Body of pancreas (tissue), 4 donors: ENCODE measurements around the gene GPX6. TPM values are rescaled to one million over a fixed set of nuclear protein-coding genes. Genes with fewer than 3 reads are reported as not detected.
"Not testable (repeated sequence)": the region's sequence is repeated elsewhere in the genome, so short reads cannot be mapped to it uniquely, and the experiment has no call there.

Source experiments
- ATAC-seq: fragments of 150-250 bp; one replicate; pipeline ENCODE4 v1.9.1; 2016
- DNase-seq, 4 donors: peaks; one replicate each; pipeline ENCODE4 v3.0.0-alpha.2; 2019
- H3K27ac ChIP-seq, 4 donors: fragments of 200-600 bp; sonication (generic); 1 replicate in 3 of 4; 2 replicates in 1 of 4; pipeline versions ENCODE4 v1.5.1 to v1.6.1; 2016 to 2019; ENCODE audit warnings: mild to moderate bottlenecking in 1 of 4, mixed read lengths in 1 of 4, moderate library complexity in 1 of 4
- H3K27me3 ChIP-seq, 2 donors: fragments of 200-600 bp; sonication (generic); one replicate each; pipeline ENCODE4 v1.6.0; 2016; ENCODE audit warnings: mild to moderate bottlenecking in 1 of 2
- H3K36me3 ChIP-seq, 2 donors: fragments of 200-600 bp; sonication (generic); replicated peaks in 1 of 2; 2 replicates each; pipeline ENCODE4 v1.5.1; 2016; ENCODE audit warnings: low read depth in 2 of 2; ENCODE audit not compliant: insufficient read depth in 1 of 2
- H3K4me1 ChIP-seq: fragments of 200-600 bp; sonication (generic); one replicate; pipeline ENCODE4 v1.6.0; 2016
- H3K4me3 ChIP-seq, 2 donors: fragments of 200-600 bp; sonication (generic); 1 replicate in 1 of 2; 2 replicates in 1 of 2; pipeline ENCODE4 v1.5.1; 2016 to 2019
- H3K9me3 ChIP-seq, 3 donors: fragments of 200-600 bp; sonication (generic); 1 replicate in 2 of 3; 2 replicates in 1 of 3; pipeline ENCODE4 v1.5.1; 2016
- POLR2A ChIP-seq, 3 donors: fragments of 450-650 bp; IDR thresholded peaks; one replicate each; pipeline ENCODE4 v1.6.1; 2016; ENCODE audit warnings: antibody characterized with exemption in 3 of 3, mild to moderate bottlenecking in 2 of 3
- WGBS, 2 donors: methylation state at CpG; one replicate each; pipeline ENCODE4 v1.1.5; 2017; 5-methylcytosine and 5-hydroxymethylcytosine counted together
- intact Hi-C: fragments of 100-400 bp; cut with DNase I; formaldehyde crosslinking; loops from one replicate; pipeline ENCODE4 v1.15.1; 2023
- total RNA-seq, 2 donors: library from RNA; depleted of rRNA; stranded (reverse); fragments of >200 nt; gene quantifications; one replicate each; pipeline ENCODE4 v1.1.0, GENCODE V29; 2016
- TF ChIP-seq, protein P1 (sequence below), 7 experiments: fragments of 450-650 bp in 4 of 7; fragments of 200-600 bp in 3 of 7; sonication (generic) in 3 of 7; IDR thresholded peaks; one replicate each; pipeline ENCODE4 v1.5.1; 2016 to 2019; ENCODE audit warnings: antibody characterized with exemption in 7 of 7

GPX6 gene
- total RNA-seq, 2 donors from 2014 or later = not detected

DNA sequence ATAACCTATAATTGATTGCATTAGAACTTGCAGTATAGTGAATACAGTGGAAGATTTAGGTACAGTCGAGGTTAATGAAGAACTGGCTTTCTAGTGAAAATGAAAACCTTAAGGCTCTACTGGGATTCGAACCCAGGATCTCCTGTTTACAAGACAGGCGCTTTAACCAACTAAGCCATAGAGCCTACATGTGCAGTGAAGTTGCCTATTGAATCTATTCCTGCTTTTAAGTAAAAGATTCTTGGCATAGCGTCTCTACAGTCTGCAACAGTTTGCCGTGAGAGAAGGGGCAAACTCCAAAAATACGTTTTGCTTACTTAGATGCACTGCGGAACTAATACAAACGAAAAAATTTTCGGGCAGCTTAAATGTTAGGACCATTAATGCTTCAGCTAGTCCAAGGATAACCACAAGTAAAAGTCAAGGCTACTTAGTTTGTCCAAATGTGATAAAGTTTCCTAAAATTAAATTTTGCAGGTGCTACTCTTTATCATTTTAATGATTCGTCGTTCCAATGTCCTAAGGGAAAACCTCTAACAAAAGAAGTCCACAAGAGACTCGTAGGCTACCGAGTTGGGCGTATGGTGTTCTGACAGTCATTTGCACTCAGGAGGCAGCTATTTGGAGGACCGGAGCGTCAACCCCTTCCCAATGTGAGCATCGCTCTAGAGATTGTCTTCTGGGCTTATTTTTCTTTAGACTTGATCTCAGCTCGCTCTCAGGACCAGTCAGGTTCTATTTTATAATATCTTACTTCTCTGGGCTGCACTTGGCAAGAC is 41.0 kb downstream of the GPX6 start:
- H3K27me3 ChIP-seq = no peaks in the 10 kb centered on the region

DNA sequence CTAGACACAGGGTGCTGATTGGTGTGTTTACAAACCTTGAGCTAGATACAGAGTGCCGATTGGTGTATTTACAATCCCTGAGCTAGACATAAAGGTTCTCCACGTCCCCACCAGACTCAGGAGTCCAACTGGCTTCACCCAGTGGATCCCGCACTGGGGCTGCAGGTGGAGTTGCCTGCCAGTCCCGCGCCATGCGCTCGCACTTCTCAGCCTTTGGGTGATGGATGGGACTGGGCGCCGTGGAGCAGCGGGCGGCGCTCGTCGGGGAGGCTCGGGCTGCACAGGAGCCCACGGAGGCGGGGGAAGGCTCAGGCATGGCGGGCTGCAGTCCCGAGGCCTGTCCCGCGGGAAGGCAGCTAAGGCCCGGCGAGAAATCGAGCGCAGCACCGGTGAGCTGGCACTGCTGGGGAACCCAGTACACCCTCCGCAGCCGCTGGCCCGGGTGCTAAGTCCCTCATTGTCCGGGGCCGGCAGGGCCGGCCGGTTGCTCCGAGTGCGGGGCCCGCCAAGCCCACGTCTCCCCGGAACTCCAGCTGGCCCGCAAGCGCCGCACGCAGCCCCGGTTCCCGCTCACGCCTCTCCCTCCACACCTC is 46.3 kb downstream of the GPX6 start:
- H3K27me3 ChIP-seq, H3K9me3 ChIP-seq, ATAC-seq, H3K4me1 ChIP-seq, H3K36me3 ChIP-seq, H3K4me3 ChIP-seq, intact Hi-C loops, H3K27ac ChIP-seq, DNase-seq: not testable (repeated sequence)
- 89% methylated on average over 41 of the region's 45 CpGs; no CpG with 5 or more reads in 1 of the 2 donors for WGBS, 2 donors

More for the DNA sequence above, 41.0 kb downstream of the GPX6 start:
- intact Hi-C loops = no loop called here
- H3K9me3 ChIP-seq = no peaks in the 10 kb centered on the region
- DNase-seq (no peak), ATAC-seq (no peak)
- WGBS, 2 donors = 4 to 6% methylated on average over 18 of the region's 18 CpGs
- H3K4me1 ChIP-seq = no peaks in the 10 kb centered on the region
- no peaks in the 10 kb centered on the region for H3K36me3 ChIP-seq
- no peak overlapping the region for H3K4me3 ChIP-seq
- no peak overlapping the region for H3K27ac ChIP-seq
- TF ChIP-seq, protein P1, sequence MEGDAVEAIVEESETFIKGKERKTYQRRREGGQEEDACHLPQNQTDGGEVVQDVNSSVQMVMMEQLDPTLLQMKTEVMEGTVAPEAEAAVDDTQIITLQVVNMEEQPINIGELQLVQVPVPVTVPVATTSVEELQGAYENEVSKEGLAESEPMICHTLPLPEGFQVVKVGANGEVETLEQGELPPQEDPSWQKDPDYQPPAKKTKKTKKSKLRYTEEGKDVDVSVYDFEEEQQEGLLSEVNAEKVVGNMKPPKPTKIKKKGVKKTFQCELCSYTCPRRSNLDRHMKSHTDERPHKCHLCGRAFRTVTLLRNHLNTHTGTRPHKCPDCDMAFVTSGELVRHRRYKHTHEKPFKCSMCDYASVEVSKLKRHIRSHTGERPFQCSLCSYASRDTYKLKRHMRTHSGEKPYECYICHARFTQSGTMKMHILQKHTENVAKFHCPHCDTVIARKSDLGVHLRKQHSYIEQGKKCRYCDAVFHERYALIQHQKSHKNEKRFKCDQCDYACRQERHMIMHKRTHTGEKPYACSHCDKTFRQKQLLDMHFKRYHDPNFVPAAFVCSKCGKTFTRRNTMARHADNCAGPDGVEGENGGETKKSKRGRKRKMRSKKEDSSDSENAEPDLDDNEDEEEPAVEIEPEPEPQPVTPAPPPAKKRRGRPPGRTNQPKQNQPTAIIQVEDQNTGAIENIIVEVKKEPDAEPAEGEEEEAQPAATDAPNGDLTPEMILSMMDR (IDR thresholded peaks at IDR 0.05) = no peak
- TF ChIP-seq POLR2A (IDR thresholded peaks at IDR 0.05) = no peak

DNA sequence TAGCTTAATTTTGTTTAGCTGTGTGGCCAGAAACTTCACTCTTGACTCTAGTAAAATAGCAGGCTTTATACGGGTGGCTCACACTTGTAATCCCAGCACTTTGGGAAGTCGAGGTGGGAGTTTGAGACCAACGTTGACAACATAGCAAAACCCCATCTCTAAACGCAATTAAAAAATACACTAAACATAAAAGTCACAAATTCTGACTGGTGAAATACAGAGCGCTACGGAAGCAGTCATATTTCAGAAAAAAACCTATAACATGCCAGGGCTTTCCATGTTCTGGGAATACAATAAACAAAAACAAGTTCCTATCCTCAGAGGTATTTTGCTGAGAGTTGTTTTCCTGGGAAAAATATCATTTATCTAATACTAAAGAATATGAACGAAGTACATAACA is 47.5 kb downstream of the GPX6 start:
- WGBS, 2 donors = 70% methylated on average over 7 of the region's 7 CpGs
- no peak overlapping the region for H3K4me3 ChIP-seq
- H3K27ac ChIP-seq = no peak overlapping the region
- no peak for DNase-seq
- peaks cover 0 to 6% of the 10 kb centered on the region in 2 donors for H3K27me3 ChIP-seq
- no peak for TF ChIP-seq POLR2A (IDR thresholded peaks at IDR 0.05)
- TF ChIP-seq, protein P1 (IDR thresholded peaks at IDR 0.05) = no peak
- intact Hi-C loops = no loop called here
- no peaks in the 10 kb centered on the region for H3K4me1 ChIP-seq
- H3K9me3 ChIP-seq = peaks cover 0 to 5% (median 0%) of the 10 kb centered on the region in 3 donors
- H3K36me3 ChIP-seq = no peaks in the 10 kb centered on the region
- no peak for ATAC-seq

DNA sequence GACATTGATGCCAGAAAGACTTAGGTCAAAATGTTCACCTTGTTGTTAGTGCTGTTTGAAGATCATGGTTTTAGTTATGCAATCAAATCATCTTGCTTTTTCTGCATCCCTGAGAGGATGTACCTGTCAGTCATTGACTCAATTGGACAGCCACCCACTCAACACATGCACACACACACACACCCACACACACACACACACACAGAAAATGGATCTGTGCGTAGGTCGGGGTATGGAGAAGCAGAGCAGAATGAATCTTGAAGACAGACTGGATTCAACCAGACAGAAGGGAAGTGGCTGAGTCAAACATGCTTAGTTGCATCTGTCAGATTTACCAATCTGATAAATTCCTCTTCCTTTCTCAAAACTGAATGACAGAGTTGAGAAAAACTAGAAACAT is 53.2 kb downstream of the GPX6 start:
- WGBS, 2 donors = 31 to 55% methylated on average over 2 of the region's 2 CpGs
- H3K4me1 ChIP-seq = no peaks in the 10 kb centered on the region
- DNase-seq (no peak), ATAC-seq (no peak)
- no peak for TF ChIP-seq POLR2A (IDR thresholded peaks at IDR 0.05)
- TF ChIP-seq, protein P1 (IDR thresholded peaks at IDR 0.05) = no peak
- no peaks in the 10 kb centered on the region for H3K9me3 ChIP-seq
- no peak overlapping the region for H3K4me3 ChIP-seq
- peaks cover 0 to 6% of the 10 kb centered on the region in 2 donors for H3K27me3 ChIP-seq
- intact Hi-C loops = no loop called here
- no peak overlapping the region for H3K27ac ChIP-seq
- no peaks in the 10 kb centered on the region for H3K36me3 ChIP-seq

DNA sequence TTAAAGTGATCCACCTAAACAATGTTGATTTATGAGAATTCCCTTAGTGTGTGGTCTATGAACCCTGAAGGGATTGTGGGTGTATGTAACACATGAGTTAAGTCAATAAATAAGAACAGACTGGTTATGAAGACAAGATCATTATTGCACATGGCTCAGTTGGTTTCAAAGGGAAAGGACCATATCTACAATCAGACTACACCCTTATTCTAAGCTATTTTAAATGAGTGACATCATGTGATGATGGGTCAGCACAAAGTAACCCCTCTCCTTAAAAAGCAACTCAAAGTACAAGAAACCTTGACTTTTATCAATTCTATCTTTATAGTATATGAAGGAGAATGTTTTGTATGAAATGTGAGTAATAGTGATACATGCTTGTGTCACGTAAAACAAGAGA is 57.0 kb downstream of the GPX6 start:
- ATAC-seq = no peak
- no peak for DNase-seq
- no peaks in the 10 kb centered on the region for H3K9me3 ChIP-seq
- intact Hi-C loops = no loop called here
- H3K27ac ChIP-seq = no peak overlapping the region
- H3K4me1 ChIP-seq = no peaks in the 10 kb centered on the region
- no peaks in the 10 kb centered on the region for H3K36me3 ChIP-seq
- WGBS, 2 donors = 38 to 40% methylated on average over 1 of the region's 1 CpG
- TF ChIP-seq, protein P1 (IDR thresholded peaks at IDR 0.05) = no peak
- no peak for TF ChIP-seq POLR2A (IDR thresholded peaks at IDR 0.05)
- H3K27me3 ChIP-seq = peaks cover 0 to 5% of the 10 kb centered on the region in 2 donors
- H3K4me3 ChIP-seq = no peak overlapping the region

Other genes starting within 250 kb of the GPX6 start
- gene ZSCAN26, start 248.7 kb downstream of the GPX6 start, total RNA-seq = 10 to 100 TPM in 1 of 2 donors, 1 to 10 TPM in 1; 8.2 to 22.8 TPM
- 1 to 10 TPM in 1 of 2 donors, under 1 TPM in 1; 0.66 to 2.3 TPM for gene PGBD1, start 234.2 kb downstream of the GPX6 start, total RNA-seq
- 10 to 100 TPM; 14.0 to 26.4 TPM for gene ZSCAN31, start 179.6 kb downstream of the GPX6 start, total RNA-seq
- gene ZKSCAN3, start 165.8 kb downstream of the GPX6 start, total RNA-seq = 1 to 10 TPM; 1.3 to 1.6 TPM
- gene ZSCAN12, start 116.0 kb downstream of the GPX6 start, total RNA-seq = 1 to 10 TPM; 3.0 to 4.9 TPM
- 1 to 10 TPM; 2.3 to 8.3 TPM for gene ZSCAN23, start 72.3 kb downstream of the GPX6 start, total RNA-seq
- not detected for gene GPX5, start 10.1 kb upstream of the GPX6 start, total RNA-seq